Activated T-cell treated with anti-CD3 and anti-CD28 coated beads for 4 hours (primary cell): ENCODE measurements around the gene GAMT.
"Not testable (repeated sequence)": the region's sequence is repeated elsewhere in the genome, so short reads cannot be mapped to it uniquely, and the experiment has no call there.

Experiments used
- DNase-seq: peaks from one replicate; pipeline ENCODE4 v3.0.0-alpha.2; 2020

Gene GAMT

GRCh38 chr19:1401138-1401888 is at the start of gene GAMT:
Gene GAMT (minus strand): TSS chr19:1401542. CDS start chr19:1401476, 66 bp downstream.
- DNase-seq: no peak

- no peak for DNase-seq
Measured at GRCh38 chr19:1449467-1450442, 48.4 kb upstream of the GAMT start, which contains the start of gene APC2. Gene APC2 (plus strand): TSS chr19:1450121. CDS start chr19:1453002, 2,881 bp downstream.

GRCh38 chr19:1447944-1448343 is 46.6 kb upstream of the GAMT start:
- no peak for DNase-seq

GRCh38 chr19:1447504-1447903 is 46.2 kb upstream of the GAMT start:
- DNase-seq: no peak

- no peak for DNase-seq
Measured at GRCh38 chr19:1446713-1447481, 45.6 kb upstream of the GAMT start.

GRCh38 chr19:1445932-1446712 is 44.8 kb upstream of the GAMT start:
- no peak for DNase-seq

- DNase-seq: peak; percentile 70
Measured at GRCh38 chr19:1445185-1445931, 44.0 kb upstream of the GAMT start.

GRCh38 chr19:1441677-1442438 is 40.5 kb upstream of the GAMT start:
- no peak for DNase-seq

- no peak for DNase-seq
Measured at GRCh38 chr19:1441022-1441426, 39.7 kb upstream of the GAMT start.

- DNase-seq: no peak
Measured at GRCh38 chr19:1440418-1440801, 39.1 kb upstream of the GAMT start.

GRCh38 chr19:1439525-1440417 is 38.4 kb upstream of the GAMT start:
- DNase-seq: not testable (repeated sequence)

- no peak for DNase-seq
Measured at GRCh38 chr19:1438933-1439354, 37.6 kb upstream of the GAMT start.

GRCh38 chr19:1438035-1438932 is 36.9 kb upstream of the GAMT start, which contains the start of gene RPS15:
Gene RPS15 (plus strand): TSS chr19:1438396. CDS start chr19:1438426, 30 bp downstream.
- peak; percentile 92 for DNase-seq

GRCh38 chr19:1437609-1438008 is 36.3 kb upstream of the GAMT start:
- DNase-seq: no peak

GRCh38 chr19:1435378-1435989 is 34.1 kb upstream of the GAMT start:
- DNase-seq: no peak

GRCh38 chr19:1434577-1435060 is 33.3 kb upstream of the GAMT start:
- no peak for DNase-seq

GRCh38 chr19:1434040-1434366 is 32.7 kb upstream of the GAMT start:
- DNase-seq: no peak
